Esophagus squamous epithelium (tissue), 4 donors: ENCODE data around the gene ELMO1.

Experiments used
- POLR2A ChIP-seq, 4 donors: fragments of 450-650 bp; IDR thresholded peaks; one replicate each; pipeline ENCODE4 v1.6.1; 2017; ENCODE audit warnings: antibody characterized with exemption in 4 of 4, mild to moderate bottlenecking in 4 of 4, moderate library complexity in 3 of 4
- TF ChIP-seq, protein P1 (sequence below), 6 experiments: fragments of 450-650 bp in 4 of 6; fragments of 200-600 bp in 2 of 6; sonication (generic) in 2 of 6; IDR thresholded peaks; one replicate each; pipeline ENCODE4 v1.5.1; 2016 to 2019; ENCODE audit warnings: antibody characterized with exemption in 6 of 6, mild to moderate bottlenecking in 4 of 6, moderate library complexity in 4 of 6

DNA sequence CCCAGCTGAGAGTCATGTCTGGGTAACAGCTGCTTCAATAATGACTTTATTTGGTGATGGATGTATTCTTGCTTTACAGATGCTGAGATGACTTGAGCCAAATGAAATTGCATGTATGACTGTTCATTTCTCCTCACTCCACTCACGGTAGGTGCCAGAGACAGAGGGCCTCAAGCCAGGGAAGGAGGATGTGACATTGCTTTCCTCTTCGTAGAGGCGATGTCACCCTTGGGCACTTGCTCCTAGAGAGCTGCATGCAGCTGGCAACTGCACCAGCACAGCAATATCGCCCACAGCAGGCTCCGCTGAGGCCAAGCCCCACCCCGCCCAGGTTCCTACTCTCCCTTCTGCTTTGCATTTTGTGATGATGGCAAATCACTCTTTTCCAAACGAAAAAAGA, 607.8 kb downstream of the ELMO1 start:
- no peak for TF ChIP-seq POLR2A (IDR thresholded peaks at IDR 0.05)
- TF ChIP-seq, protein P1, sequence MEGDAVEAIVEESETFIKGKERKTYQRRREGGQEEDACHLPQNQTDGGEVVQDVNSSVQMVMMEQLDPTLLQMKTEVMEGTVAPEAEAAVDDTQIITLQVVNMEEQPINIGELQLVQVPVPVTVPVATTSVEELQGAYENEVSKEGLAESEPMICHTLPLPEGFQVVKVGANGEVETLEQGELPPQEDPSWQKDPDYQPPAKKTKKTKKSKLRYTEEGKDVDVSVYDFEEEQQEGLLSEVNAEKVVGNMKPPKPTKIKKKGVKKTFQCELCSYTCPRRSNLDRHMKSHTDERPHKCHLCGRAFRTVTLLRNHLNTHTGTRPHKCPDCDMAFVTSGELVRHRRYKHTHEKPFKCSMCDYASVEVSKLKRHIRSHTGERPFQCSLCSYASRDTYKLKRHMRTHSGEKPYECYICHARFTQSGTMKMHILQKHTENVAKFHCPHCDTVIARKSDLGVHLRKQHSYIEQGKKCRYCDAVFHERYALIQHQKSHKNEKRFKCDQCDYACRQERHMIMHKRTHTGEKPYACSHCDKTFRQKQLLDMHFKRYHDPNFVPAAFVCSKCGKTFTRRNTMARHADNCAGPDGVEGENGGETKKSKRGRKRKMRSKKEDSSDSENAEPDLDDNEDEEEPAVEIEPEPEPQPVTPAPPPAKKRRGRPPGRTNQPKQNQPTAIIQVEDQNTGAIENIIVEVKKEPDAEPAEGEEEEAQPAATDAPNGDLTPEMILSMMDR (IDR thresholded peaks at IDR 0.05), result no peak
